H1 (cell line): ENCODE results near the gene PPIL6. TPM values are rescaled to one million over a fixed set of nuclear protein-coding genes. Genes with fewer than 3 reads are reported as not detected.

Experiments used
- CTCF ChIA-PET: fragments of 300-600 bp; sonication (Branson Sonifier 250); formaldehyde crosslinking; loops from one replicate; lab custom pipeline; 2021; ENCODE audit not compliant: partially characterized antibody; lab: Charles Lee
- POLR2A ChIA-PET: fragments of 300-600 bp; sonication (Branson Sonifier 250); formaldehyde crosslinking; loops from one replicate; lab custom pipeline; 2021; ENCODE audit warnings: inconsistent platforms; ENCODE audit not compliant: partially characterized antibody; lab: Charles Lee
- DNase-seq, 2 experiments: peaks; one replicate each; pipeline versions ENCODE4 v3.0.0 to v3.0.0-alpha.2; 2010 to 2022; ENCODE audit warnings: low spot score in 2 of 2, low read depth in 1 of 2, mixed read lengths in 1 of 2
- FAIRE-seq: peaks from 2 replicates; lab custom pipeline; 2011; peaks lifted over from hg19 to GRCh38; lab: Jason Lieb, UNC
- H2AFZ ChIP-seq: 2 replicates; pipeline ENCODE4 v1.8.1; 2012; ENCODE audit warnings: low read length, inconsistent platforms
- H2AK5ac ChIP-seq: 2 replicates; pipeline ENCODE4 v1.6.1; 2013; ENCODE audit warnings: low read depth, low read length
- H2BK120ac ChIP-seq: replicated peaks from 2 replicates; pipeline ENCODE3; 2013; ENCODE audit warnings: low read depth, low read length, inconsistent platforms
- H2BK12ac ChIP-seq: 2 replicates; pipeline ENCODE4 v1.6.1; 2013; ENCODE audit warnings: low read depth, low read length
- H2BK15ac ChIP-seq: 2 replicates; pipeline ENCODE4 v1.6.1; 2013; ENCODE audit warnings: low read length
- H2BK20ac ChIP-seq: 2 replicates; pipeline ENCODE4 v1.6.1; 2013; ENCODE audit warnings: low read length
- H2BK5ac ChIP-seq: 2 replicates; pipeline ENCODE4 v1.6.1; 2013; ENCODE audit warnings: low read depth, low read length
- H3K14ac ChIP-seq: 2 replicates; pipeline ENCODE4 v1.6.1; 2013; ENCODE audit warnings: inconsistent platforms; ENCODE audit not compliant: insufficient read length
- H3K18ac ChIP-seq: 2 replicates; pipeline ENCODE4 v1.6.1; 2013; ENCODE audit warnings: low read length; ENCODE audit errors: extremely low read depth
- H3K23ac ChIP-seq: 2 replicates; pipeline ENCODE4 v1.6.1; 2013; ENCODE audit warnings: inconsistent platforms; ENCODE audit not compliant: insufficient read length
- H3K23me2 ChIP-seq: 2 replicates; pipeline ENCODE4 v1.6.1; 2013; ENCODE audit warnings: low read depth, low read length
- H3K27ac ChIP-seq: 2 replicates; pipeline ENCODE4 v1.6.1; 2011; ENCODE audit warnings: low read depth, low read length, inconsistent platforms
- H3K27me3 ChIP-seq, 4 experiments: replicated peaks in 1 of 4; 1 replicate in 1 of 4; 2 replicates in 3 of 4; pipeline versions ENCODE4 v1.6.1 to v1.8.1; 2011 to 2013; ENCODE audit warnings: low read length in 3 of 4, mild to moderate bottlenecking in 3 of 4, inconsistent platforms in 2 of 4, mixed read lengths in 2 of 4, moderate library complexity in 1 of 4; ENCODE audit not compliant: control insufficient read depth in 3 of 4, insufficient read depth in 3 of 4; ENCODE audit errors: extremely low read depth in 1 of 4
- H3K36me3 ChIP-seq, 4 experiments: 2 replicates each; pipeline versions ENCODE4 v1.6.1 to v1.8.1; 2011 to 2013; ENCODE audit warnings: mild to moderate bottlenecking in 4 of 4, low read length in 3 of 4, moderate library complexity in 2 of 4, control low read depth in 1 of 4, inconsistent platforms in 1 of 4; ENCODE audit not compliant: insufficient read depth in 4 of 4, control insufficient read depth in 2 of 4
- H3K4ac ChIP-seq: replicated peaks from 2 replicates; pipeline ENCODE3; 2013; ENCODE audit warnings: low read length, low read depth, mixed read lengths, inconsistent platforms; ENCODE audit not compliant: insufficient read length
- H3K4me1 ChIP-seq, 4 experiments: replicated peaks in 1 of 4; 1 replicate in 1 of 4; 2 replicates in 3 of 4; pipeline versions ENCODE4 v1.6.1 to v1.8.1; 2011 to 2013; ENCODE audit warnings: low read length in 3 of 4, inconsistent platforms in 2 of 4, mixed read lengths in 1 of 4; ENCODE audit not compliant: insufficient read depth in 4 of 4, control insufficient read depth in 3 of 4
- H3K4me2 ChIP-seq, 2 experiments: 2 replicates each; pipeline versions ENCODE4 v1.6.1 to v1.8.1; 2011 to 2013; ENCODE audit warnings: low read depth in 2 of 2, low read length in 2 of 2, control low read depth in 1 of 2, inconsistent platforms in 1 of 2, mild to moderate bottlenecking in 1 of 2; ENCODE audit not compliant: insufficient read depth in 1 of 2
- H3K4me3 ChIP-seq, 4 experiments: fragments of 200-600, 300-600 bp in 1 of 4; sonication (generic), shearing (Covaris generic), sonication (Bioruptor Twin) in 1 of 4; 2 replicates each; pipeline versions ENCODE4 v1.5.1 to v1.8.1; 2011 to 2016; ENCODE audit warnings: low read length in 4 of 4, low read depth in 3 of 4, control low read depth in 2 of 4, inconsistent platforms in 2 of 4, mild to moderate bottlenecking in 2 of 4, mixed read lengths in 1 of 4, moderate library complexity in 1 of 4; ENCODE audit not compliant: insufficient read depth in 2 of 4; ENCODE audit errors: extremely low read depth in 1 of 4
- H3K56ac ChIP-seq: replicated peaks from 2 replicates; pipeline ENCODE3; 2013; ENCODE audit warnings: low read depth, mild to moderate bottlenecking, mixed read lengths, low read length, inconsistent platforms; ENCODE audit not compliant: insufficient read length
- H3K79me1 ChIP-seq: 2 replicates; pipeline ENCODE4 v1.6.1; 2013; ENCODE audit warnings: low read depth, low read length, control low read depth
- H3K79me2 ChIP-seq, 2 experiments: 2 replicates each; pipeline versions ENCODE4 v1.6.1 to v1.8.1; 2012 to 2013; ENCODE audit warnings: low read length in 2 of 2, mild to moderate bottlenecking in 2 of 2, inconsistent platforms in 1 of 2; ENCODE audit not compliant: insufficient read depth in 2 of 2, control insufficient read depth in 1 of 2
- H3K9ac ChIP-seq, 4 experiments: replicated peaks in 1 of 4; 1 replicate in 1 of 4; 2 replicates in 3 of 4; pipeline versions ENCODE4 v1.6.1 to v1.8.1; 2011 to 2013; ENCODE audit warnings: low read depth in 3 of 4, low read length in 3 of 4, control low read depth in 2 of 4, mild to moderate bottlenecking in 2 of 4, moderate library complexity in 2 of 4, inconsistent platforms in 1 of 4; ENCODE audit errors: extremely low read depth in 1 of 4
- H3K9me3 ChIP-seq, 2 experiments: 2 replicates each; pipeline versions ENCODE4 v1.6.1 to v1.8.1; 2012 to 2013; ENCODE audit warnings: mild to moderate bottlenecking in 2 of 2, moderate library complexity in 2 of 2, control low read depth in 1 of 2, inconsistent platforms in 1 of 2, low read depth in 1 of 2, low read length in 1 of 2, mixed read lengths in 1 of 2; ENCODE audit not compliant: insufficient read depth in 2 of 2
- H4K20me1 ChIP-seq, 2 experiments: replicated peaks in 1 of 2; 2 replicates each; pipeline versions ENCODE3 to v1.8.1; 2011 to 2013; ENCODE audit warnings: inconsistent platforms in 2 of 2, low read length in 2 of 2, mild to moderate bottlenecking in 1 of 2; ENCODE audit not compliant: insufficient read depth in 2 of 2, control insufficient read depth in 1 of 2
- H4K5ac ChIP-seq: 2 replicates; pipeline ENCODE4 v1.6.1; 2013; ENCODE audit warnings: low read length, low read depth, mixed read lengths, inconsistent platforms; ENCODE audit not compliant: insufficient read length
- H4K8ac ChIP-seq: 2 replicates; pipeline ENCODE4 v1.8.0; 2013; ENCODE audit warnings: mild to moderate bottlenecking, moderate library complexity, low read length, inconsistent platforms; ENCODE audit not compliant: insufficient read depth; ENCODE audit errors: extremely low read depth
- H4K91ac ChIP-seq: replicated peaks from 2 replicates; pipeline ENCODE3; 2013; ENCODE audit warnings: low read length, mixed read lengths, inconsistent platforms; ENCODE audit not compliant: insufficient read length
- ASH2L ChIP-seq: fragments of 200-600, 300-600 bp; sonication (generic); IDR thresholded peaks from one replicate; pipeline ENCODE4 v1.7.1; 2017; ENCODE audit warnings: low read length
- EGR1 ChIP-seq: IDR thresholded peaks from 2 replicates; pipeline ENCODE4 v1.6.1; 2011; ENCODE audit warnings: low read depth, low read length, borderline replicate concordance
- JUN ChIP-seq: IDR thresholded peaks from 2 replicates; pipeline ENCODE4 v1.6.1; 2011; ENCODE audit warnings: low read depth, mild to moderate bottlenecking, improper control_type of control experiment, low read length
- KDM4A ChIP-seq: IDR thresholded peaks from one replicate; pipeline ENCODE4 v1.7.1; 2012; ENCODE audit warnings: low read depth, mild to moderate bottlenecking, moderate library complexity, low read length, inconsistent platforms; ENCODE audit not compliant: severe bottlenecking
- KDM5A ChIP-seq: fragments of 200-600 bp; IDR thresholded peaks from 2 replicates; pipeline ENCODE4 v1.7.1; 2012; ENCODE audit warnings: mild to moderate bottlenecking, low read length, inconsistent platforms, mixed read lengths
- NANOG ChIP-seq: IDR thresholded peaks from 2 replicates; pipeline ENCODE4 v1.6.1; 2011; ENCODE audit warnings: low read length, low read depth, mild to moderate bottlenecking, inconsistent platforms; ENCODE audit not compliant: insufficient read depth, poor library complexity, severe bottlenecking
- RFX5 ChIP-seq: IDR thresholded peaks from 2 replicates; pipeline ENCODE4 v1.6.1; 2011; ENCODE audit warnings: low read depth, low read length, improper control_type of control experiment, borderline replicate concordance
- TAF1 ChIP-seq: IDR thresholded peaks from 2 replicates; pipeline ENCODE4 v1.6.1; 2011; ENCODE audit warnings: mild to moderate bottlenecking, low read depth, low read length
- TBP ChIP-seq: IDR thresholded peaks from 2 replicates; pipeline ENCODE4 v1.6.1; 2011; ENCODE audit warnings: low read depth, low read length, improper control_type of control experiment
- whole genome bisulfite sequencing, 2 experiments: shearing (Covaris generic) in 1 of 2; methylation state at CpG; one replicate each; pipeline versions ENCODE4 v1.1.6 to v1.1.7; 2013 to 2015; ENCODE audit warnings: low lambda C conversion rate in 2 of 2, mixed read lengths in 2 of 2, inconsistent platforms in 1 of 2, low coverage in 1 of 2, missing lambda C conversion rate in 1 of 2; ENCODE audit not compliant: insufficient replicate concordance in 2 of 2, insufficient coverage in 1 of 2, insufficient read length in 1 of 2; ENCODE audit errors: extremely low coverage in 1 of 2, missing lambda C conversion rate in 1 of 2; 5-methylcytosine and 5-hydroxymethylcytosine counted together
- polyA plus RNA-seq, 7 experiments: library from polyadenylated mRNA; depleted of rRNA in 3 of 7; stranded (reverse) in 5 of 7; unstranded in 2 of 7; fragments of >200 nt in 5 of 7; fragments of 200-250 nt in 2 of 7; gene quantifications; 1 replicate in 5 of 7; 2 replicates in 1 of 7; 4 replicates in 1 of 7; pipeline versions ENCODE4 v1.2.1 to v1.2.3, GENCODE V29; 2011 to 2013; ENCODE audit warnings: missing spikeins in 2 of 7, mixed read lengths in 2 of 7
- total RNA-seq: library from RNA; stranded (reverse); fragmentation: NEBNext Ultra II Directional; extraction: Animal tissue kit (Norgen Biotek cat#: 25700); gene quantifications from 2 replicates; pipeline ENCODE4 v1.2.1, GENCODE V29; 2021
- TF ChIP-seq, protein P1 (sequence below), 3 experiments: IDR thresholded peaks; 1 replicate in 2 of 3; 2 replicates in 1 of 3; pipeline versions ENCODE4 v1.5.1 to v1.6.1; 2011; ENCODE audit warnings: low read length in 3 of 3, mild to moderate bottlenecking in 3 of 3, inconsistent platforms in 2 of 3, low read depth in 1 of 3, moderate library complexity in 1 of 3; ENCODE audit not compliant: insufficient read depth in 1 of 3; ENCODE audit errors: control extremely low read depth in 1 of 3

PPIL6 gene
- total and polyA plus RNA-seq, 2 of the 8 experiments (the other 6 are each of a cell fraction or from before 2014, with no cell fraction given): 0.42 to 1.3 TPM

DNA sequence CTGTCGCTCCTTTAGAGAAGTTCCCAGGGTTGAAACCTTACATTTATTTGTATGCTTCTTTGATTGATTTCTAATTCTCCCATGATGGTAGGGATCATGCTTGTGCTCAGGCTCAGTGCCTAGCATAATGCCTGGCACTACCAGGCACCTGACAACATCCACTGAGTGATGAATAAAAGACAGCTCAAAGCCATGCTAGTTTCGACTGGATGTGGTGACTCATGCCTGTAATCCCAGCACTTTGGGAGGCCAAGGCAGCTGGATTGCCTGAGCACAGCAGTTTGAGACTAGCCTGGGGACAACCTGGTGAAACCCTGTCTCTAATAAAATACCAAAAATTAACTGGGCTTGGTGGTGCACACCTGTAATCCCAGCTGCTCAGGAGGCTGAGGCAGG is 46.5 kb downstream of the PPIL6 start:
- no peaks in the 10 kb centered on the region for H3K4me1 ChIP-seq
- no peak overlapping the region for H2AK5ac ChIP-seq
- H2BK5ac ChIP-seq: no peak overlapping the region
- H3K9ac ChIP-seq: no peak overlapping the region
- no peak overlapping the region for H4K91ac ChIP-seq
- FAIRE-seq: no peak
- H4K20me1 ChIP-seq: no peaks in the 10 kb centered on the region
- no peak overlapping the region for H3K18ac ChIP-seq
- H3K9me3 ChIP-seq: no peaks in the 10 kb centered on the region
- H2AFZ ChIP-seq: no peak overlapping the region
- ChIA-PET CTCF (interaction anchor here (0.9 to 6.1 kb wide), 4 partner anchors 9 to 206 kb away, joined by 3 to 62 read pairs (median 14); partner anchors contain the start of gene CD164), POLR2A (interaction anchor here (0.7 kb wide), 1 partner anchor 12 kb away, joined by 3 read pairs; the partner anchor contains the start of gene CD164)
- no peaks in the 10 kb centered on the region for H3K23me2 ChIP-seq
- H3K14ac ChIP-seq: no peak overlapping the region
- no peak overlapping the region for H2BK120ac ChIP-seq
- H3K4me3 ChIP-seq: no peak overlapping the region
- no peak overlapping the region for H4K5ac ChIP-seq
- H2BK12ac ChIP-seq: no peak overlapping the region
- H3K79me1 ChIP-seq: no peaks in the 10 kb centered on the region
- H3K4ac ChIP-seq: no peak overlapping the region
- H3K79me2 ChIP-seq: no peaks in the 10 kb centered on the region
- 74% methylated on average over 2 of the region's 2 CpGs; no CpG with 5 or more reads in 1 of the 2 experiments for WGBS, 2 experiments
- H3K36me3 ChIP-seq: no peaks in the 10 kb centered on the region
- no peak overlapping the region for H3K4me2 ChIP-seq
- no peak overlapping the region for H2BK20ac ChIP-seq
- TF ChIP-seq JUN (no peak), KDM5A (no peak), NANOG (no peak), EGR1 (no peak), TBP (no peak), KDM4A (no peak), RFX5 (no peak), ASH2L (no peak), TAF1 (no peak)
- TF ChIP-seq, protein P1, sequence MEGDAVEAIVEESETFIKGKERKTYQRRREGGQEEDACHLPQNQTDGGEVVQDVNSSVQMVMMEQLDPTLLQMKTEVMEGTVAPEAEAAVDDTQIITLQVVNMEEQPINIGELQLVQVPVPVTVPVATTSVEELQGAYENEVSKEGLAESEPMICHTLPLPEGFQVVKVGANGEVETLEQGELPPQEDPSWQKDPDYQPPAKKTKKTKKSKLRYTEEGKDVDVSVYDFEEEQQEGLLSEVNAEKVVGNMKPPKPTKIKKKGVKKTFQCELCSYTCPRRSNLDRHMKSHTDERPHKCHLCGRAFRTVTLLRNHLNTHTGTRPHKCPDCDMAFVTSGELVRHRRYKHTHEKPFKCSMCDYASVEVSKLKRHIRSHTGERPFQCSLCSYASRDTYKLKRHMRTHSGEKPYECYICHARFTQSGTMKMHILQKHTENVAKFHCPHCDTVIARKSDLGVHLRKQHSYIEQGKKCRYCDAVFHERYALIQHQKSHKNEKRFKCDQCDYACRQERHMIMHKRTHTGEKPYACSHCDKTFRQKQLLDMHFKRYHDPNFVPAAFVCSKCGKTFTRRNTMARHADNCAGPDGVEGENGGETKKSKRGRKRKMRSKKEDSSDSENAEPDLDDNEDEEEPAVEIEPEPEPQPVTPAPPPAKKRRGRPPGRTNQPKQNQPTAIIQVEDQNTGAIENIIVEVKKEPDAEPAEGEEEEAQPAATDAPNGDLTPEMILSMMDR (IDR thresholded peaks at IDR 0.05; ENCODE audit: control extremely low read depth in 1 of 3, insufficient read depth in 1 of 3, low read depth in 1 of 3, low read length in 3 of 3): no peak
- H3K56ac ChIP-seq: no peak overlapping the region
- H3K27ac ChIP-seq: no peak overlapping the region
- no peak overlapping the region for H3K23ac ChIP-seq
- no peak overlapping the region for H4K8ac ChIP-seq
- no peaks in the 10 kb centered on the region for H3K27me3 ChIP-seq
- DNase-seq: no peak
- no peak overlapping the region for H2BK15ac ChIP-seq
